ENCODE data around the gene SEMA5A.

DNA sequence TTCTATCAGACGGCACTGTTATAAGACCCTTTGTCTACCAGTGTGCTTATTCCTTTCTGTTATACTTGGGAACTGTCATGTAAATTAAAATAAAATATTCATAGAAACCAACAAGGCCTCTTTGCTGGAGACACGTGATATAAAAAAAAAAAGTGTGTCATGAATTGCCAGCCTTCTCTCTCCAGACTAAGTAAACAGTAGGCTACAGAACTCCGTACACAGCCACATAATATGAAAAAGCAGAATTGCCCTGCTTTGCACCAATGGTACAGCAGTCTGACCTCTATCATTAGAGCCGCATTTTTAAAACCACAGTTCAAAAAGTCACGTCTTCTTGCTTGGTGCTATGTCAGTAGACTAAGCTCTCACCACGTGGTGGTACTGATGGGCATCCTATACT, 231.3 kb downstream of the SEMA5A start:
- TF ChIP-seq, protein P1, sequence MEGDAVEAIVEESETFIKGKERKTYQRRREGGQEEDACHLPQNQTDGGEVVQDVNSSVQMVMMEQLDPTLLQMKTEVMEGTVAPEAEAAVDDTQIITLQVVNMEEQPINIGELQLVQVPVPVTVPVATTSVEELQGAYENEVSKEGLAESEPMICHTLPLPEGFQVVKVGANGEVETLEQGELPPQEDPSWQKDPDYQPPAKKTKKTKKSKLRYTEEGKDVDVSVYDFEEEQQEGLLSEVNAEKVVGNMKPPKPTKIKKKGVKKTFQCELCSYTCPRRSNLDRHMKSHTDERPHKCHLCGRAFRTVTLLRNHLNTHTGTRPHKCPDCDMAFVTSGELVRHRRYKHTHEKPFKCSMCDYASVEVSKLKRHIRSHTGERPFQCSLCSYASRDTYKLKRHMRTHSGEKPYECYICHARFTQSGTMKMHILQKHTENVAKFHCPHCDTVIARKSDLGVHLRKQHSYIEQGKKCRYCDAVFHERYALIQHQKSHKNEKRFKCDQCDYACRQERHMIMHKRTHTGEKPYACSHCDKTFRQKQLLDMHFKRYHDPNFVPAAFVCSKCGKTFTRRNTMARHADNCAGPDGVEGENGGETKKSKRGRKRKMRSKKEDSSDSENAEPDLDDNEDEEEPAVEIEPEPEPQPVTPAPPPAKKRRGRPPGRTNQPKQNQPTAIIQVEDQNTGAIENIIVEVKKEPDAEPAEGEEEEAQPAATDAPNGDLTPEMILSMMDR (IDR thresholded peaks at IDR 0.05) = no peak
- no peak for TF ChIP-seq POLR2A (IDR thresholded peaks at IDR 0.05)

All from uterus (tissue), 2 donors.